Non-pigmented ciliary epithelial cell (primary cell): ENCODE data around the gene MRPL46.

Source experiments
- DNase-seq: peaks from one replicate; pipeline ENCODE4 v3.0.0-alpha.2; 2010; ENCODE audit warnings: low read depth

Gene MRPL46

DNA sequence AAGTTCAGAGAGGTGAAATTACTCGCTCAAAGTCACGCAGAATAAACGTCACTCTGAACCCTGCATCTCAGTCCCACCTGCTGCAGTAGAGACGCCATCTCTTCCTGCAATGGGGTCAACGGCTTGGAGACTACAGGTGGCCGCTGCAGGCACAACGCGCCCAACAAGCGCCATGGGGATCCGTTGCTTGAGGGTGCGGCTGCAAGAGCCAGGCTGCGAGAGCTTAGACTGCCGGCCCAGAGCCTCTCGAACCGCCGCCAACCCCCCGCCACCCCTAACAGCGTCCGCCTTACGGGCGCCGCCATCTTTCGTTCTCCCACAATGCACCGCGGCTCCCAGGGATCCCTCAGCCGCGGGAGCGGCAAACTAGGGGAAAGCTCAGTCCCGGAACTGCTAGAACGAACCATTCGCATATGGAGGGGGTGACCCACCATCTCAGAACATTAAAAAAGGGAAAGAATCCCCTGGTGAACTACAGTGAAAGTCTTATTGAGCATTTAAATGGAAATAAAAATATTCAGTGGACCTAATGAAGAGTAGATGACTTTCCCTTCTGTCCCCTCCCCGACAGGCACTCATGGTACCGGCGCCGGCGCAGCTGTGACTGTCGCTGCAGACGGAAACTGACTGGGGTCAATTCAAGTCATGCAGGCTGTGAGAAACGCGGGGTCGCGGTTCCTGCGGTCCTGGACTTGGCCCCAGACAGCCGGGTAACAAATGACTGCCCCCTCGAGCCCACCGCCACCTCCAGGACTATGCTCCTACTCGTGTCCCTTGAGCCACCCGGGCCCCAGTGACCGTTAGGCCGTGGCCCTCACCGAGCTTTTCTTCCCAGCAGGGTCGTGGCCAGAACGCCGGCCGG is at the start of gene MRPL46, which contains the start of gene MRPS11:
MRPL46 (minus strand) TSS at position 316 of the 862 bp plus-strand sequence; CDS start at position 305, 11 bp downstream.
MRPS11 (plus strand) TSS at position 636 of the 862 bp plus-strand sequence; CDS start at position 646, 10 bp downstream.
- no peak for DNase-seq

DNA sequence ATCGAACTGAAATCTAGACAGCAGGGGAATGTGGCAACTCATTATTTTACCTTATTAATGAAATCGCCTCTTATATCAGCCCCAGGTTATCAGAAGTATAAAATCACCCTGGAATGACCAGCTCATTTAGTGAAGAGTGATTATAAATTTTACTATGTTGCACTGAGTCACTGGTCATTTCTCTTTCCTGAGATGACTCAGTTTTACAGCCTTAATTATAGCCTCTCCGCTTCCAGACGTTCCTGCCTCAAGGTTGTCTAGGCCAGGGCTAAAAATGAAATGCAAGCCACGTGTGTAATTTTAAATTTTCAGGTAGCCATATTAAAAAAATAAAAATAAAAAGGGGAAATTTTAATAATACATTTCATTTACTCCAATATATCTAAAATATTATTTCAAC is 46.0 kb upstream of the MRPL46 start:
- no peak for DNase-seq

DNA sequence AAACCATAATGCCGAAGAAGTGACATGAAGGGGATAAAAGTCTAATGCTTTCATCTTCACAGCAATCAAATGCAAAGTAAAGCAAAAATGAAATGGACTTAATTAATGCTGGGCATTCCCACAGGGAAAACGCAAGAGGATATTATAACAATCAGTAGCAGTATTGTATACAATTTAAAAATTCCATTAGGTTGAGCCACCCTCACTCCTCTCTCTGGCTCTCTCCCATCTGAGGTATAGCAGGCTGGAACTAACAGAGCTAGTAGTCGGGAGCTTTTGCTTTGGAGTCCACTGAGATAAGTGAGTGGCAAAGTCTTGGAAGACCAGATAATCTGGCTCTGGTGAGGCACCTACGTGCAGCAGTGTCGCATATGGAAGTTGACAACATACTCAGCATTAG is 45.4 kb upstream of the MRPL46 start:
- no peak for DNase-seq

DNA sequence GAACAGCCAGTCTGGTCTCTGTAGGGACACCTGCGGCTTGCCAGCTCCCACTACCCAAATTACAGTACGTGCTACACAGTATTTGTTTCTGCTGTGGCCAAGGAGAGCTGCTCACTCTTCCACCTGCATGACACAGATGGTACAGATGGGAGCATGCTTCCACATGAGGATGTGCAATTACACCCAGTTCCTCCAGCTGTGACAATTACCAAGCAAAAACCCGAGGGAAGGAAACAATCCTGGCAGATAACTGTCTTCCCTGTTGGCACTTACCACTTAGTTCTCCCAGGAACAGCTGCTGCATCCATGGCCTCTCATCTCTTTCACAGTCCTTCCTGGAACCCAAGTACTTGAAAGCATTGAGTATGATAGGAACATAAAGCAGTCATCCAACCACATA is 44.9 kb upstream of the MRPL46 start:
- no peak for DNase-seq

DNA sequence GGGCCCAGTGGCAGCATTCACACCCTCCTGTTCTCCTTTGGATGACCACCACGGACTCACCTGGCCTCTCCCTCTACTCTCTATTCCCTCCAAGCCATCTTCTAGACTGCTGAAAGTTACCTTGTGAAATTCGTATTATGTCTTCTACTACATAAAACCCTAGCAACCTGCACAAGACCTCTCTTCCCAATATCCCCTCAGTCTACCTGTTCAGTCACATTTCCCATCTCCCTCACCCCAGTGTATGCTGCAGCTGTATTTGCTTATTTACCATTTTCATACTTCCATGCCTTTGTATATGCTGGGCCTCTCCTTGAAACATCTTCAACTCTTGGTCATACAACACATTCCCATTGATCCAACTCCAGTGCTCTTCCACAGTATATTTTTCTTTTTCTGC is 44.0 kb upstream of the MRPL46 start:
- no peak for DNase-seq

DNA sequence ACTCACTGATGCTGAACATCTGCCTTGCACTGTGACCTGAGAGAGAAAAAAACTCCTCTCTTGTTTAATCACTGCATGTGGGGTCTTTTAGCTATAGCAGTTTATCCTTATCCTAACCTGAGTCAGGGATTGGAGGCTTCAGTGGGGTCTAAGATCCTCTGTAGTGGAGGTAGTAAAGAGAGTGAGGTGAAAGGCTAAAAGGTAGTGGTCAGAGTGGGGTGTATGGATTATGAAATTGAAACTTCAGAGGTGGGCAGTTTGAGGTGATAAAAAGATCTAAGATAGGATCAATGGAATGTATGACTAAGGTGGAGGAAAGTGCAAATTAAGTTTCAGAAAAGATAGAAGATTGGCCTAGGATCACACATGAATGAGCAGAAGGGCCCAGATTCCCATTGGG is 42.8 kb upstream of the MRPL46 start:
- no peak for DNase-seq

DNA sequence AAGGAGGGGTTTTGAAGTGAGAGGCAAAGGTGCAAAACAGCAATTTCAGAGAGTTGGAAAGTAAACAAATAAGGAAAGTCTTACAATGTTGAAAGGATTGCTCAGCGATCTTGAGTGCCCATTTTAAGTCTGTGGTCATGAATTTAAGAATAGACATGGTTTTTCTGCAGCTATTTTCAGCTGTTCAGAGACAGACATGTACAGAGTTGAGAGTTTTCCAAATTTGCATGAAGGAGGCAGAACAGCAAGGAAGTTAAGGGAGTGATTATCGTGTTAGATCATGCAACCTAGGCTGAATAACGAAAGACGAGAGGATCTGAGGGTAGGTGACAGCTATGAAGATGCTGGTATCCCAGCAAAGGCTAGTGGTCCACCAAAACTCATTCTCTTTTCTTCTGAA is 42.1 kb upstream of the MRPL46 start:
- DNase-seq, result no peak

DNA sequence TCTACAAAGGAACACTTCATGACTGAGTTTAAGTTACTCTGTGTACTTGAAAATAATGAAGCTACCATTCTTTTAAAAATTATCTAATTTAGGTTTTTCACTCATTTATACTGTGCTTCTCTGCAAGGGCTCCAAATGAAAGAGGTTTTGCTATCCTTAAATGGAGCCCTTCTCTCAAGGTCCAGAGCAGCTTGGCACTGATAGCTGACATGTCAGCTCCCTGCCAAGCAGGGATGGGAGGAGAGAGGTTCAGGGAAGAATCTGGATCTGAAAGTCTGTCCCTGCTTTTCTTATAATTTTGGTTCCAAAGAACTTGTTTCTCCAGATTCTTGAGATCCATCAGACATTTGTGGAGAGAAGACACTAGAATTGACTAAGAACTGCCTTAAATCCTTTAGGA is 39.4 kb upstream of the MRPL46 start:
- no peak for DNase-seq

DNA sequence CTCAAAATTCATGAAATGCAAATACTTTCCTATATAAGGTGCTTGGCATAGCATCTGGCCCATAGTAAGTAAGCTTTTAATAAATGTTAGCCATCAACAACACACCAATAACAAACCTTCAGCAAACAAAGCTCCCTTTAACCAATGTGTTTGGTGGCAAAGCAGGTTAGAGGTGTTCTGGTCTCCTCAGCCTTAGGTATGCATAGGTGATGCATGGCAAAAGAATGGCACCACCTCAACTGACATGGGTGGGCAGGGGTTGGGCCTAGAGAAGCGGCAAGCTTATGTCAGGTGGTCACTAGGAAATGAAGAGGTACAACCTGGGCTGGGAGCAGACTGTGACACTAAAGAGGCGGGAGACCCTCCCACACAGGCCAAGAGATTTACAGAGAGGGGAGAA is 38.5 kb upstream of the MRPL46 start:
- no peak for DNase-seq

DNA sequence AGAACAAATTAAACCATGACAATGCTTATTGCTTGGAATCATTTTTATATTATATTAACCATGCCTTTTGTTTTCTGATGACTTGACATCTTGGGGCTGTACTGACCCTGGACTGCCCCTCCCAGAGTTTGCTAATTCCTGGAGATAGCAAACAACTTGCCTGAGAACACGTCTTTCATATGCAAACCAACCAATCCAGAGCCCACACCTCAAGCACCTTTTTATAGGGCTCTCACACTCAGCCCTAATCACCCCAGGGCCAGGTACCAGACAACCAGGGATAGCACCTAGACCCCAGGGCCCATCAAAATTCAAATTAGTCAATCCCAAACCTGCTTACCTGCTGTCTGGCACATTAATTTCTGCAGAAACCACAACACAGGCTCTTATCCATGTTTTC is 37.3 kb upstream of the MRPL46 start:
- DNase-seq, result no peak

DNA sequence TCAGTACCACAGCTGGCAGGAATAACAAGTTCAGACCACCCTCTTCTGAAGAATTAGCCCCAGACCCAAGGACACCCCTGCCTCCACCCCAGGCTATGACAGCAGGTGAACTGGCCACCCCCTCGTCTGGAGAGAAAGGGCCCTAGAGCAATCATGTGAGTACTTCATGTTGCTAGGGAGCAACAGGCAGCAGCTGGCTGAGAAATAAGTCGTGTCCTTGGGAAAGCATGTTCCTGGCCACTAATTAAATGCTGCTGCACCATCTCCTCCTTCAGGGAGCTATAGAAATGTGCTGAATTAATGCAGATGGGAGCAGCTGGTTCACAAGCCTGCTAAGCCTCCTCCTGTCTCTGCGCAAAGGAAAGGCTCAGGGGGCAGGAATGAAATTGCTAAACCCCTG is 31.8 kb upstream of the MRPL46 start:
- no peak for DNase-seq

DNA sequence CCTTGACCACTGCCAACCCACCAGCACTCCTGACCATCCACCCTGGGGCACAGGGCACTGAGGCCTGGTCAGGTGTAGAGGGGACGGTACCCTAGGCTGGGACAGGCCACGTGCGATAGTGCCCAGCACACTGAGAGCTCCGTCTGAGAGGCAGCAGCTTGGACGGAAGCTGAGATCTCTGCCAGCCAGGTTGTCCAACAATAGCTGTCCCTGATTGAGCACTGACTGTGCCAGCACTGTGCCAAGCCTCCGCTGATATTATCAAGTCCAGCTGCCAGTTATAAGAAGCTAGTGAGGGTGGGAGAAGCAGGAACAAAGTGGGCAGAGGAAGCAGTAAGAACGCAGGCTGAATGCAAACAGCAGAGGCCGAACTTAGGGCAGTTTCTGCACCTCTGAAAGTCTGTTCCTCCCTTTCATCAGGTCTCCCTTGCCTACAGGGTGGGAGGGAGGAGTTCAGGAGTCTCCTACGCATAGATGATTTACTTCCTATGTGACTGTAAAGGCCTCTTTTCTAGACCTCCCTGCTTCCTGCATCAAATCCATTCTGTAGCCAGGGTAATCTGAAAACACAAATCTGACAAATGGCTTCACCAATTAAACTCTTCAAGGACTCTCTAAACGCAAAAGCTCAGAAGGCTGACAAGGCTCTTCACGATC is 30.0 kb upstream of the MRPL46 start:
- DNase-seq, result no peak

DNA sequence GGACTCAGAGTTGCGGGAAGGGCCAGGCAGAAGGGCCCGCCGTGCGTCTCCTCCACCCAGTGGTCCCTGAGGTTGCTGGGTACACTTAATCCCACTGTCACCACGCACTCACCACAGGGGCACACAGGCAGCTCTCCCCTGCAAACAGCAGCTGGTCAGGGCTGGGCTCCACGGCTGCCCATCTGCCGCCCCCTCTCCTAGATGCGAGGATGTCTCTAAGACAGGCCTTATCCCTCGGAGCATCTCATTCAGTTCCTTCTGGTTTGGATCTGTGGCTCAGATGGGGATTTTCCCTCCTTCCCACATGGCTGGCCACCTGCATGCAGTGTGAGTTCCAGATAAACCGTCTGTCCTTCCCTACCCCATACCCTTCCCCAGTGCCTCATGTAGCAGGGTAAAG is 26.7 kb upstream of the MRPL46 start:
- no peak for DNase-seq

DNA sequence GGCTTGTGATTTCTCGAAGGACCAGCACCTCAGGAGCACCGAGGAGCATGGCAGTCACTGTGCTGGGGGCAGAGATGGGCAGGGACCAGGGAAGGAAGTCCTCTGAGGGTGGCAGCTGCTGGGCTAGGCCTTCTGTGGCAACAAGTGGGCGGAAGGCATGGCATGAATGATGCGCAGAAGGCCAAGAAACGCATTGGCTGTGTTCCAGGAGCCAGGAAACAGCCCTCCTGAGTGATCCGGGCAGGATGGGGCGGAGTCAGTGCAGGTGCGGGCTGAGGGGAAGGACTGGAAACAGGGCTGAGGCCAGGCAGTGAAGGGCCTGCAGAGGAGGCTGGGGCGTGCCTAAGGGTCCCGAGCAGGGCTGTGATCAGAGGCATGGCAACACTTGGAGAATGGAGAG is 24.0 kb upstream of the MRPL46 start:
- DNase-seq, result no peak

DNA sequence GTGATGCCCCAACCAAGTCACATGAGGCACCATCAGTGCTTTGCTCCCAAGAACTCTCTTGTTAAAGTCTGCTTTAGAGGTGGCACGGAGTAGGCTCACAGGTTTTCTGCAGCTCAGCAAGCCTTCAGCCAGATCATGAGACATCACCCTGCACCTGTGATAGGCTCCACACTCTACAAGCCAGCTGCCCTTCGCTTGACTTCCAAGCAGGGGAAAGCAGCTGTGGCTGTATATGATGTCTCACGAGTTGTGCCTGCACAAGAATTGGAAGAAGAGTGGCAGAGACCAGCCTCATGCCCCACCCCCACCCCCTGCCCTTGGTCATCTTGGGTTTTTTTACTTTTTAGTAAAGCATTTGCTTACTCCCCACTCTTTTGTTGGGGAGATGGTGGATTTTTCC is 22.8 kb upstream of the MRPL46 start:
- DNase-seq, result no peak

DNA sequence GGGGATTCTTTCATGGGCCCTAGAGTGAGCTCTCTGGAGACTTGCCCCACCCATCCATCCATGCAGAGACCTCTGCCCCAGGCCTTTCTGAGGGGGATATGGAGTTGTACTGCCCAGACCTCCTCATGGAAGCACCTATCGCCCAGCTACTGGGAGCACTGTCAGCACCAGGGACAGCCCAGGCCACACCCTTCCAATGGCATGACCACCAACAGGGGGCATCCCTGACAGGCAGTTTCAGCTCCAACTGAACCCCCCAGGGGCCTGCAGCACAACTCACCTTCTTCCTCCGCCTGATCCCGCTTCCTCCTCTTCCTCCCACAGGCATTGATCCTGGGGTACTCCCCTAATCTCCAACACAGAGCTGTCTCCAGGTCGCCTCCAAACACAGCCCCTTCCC is 22.1 kb upstream of the MRPL46 start:
- DNase-seq, result no peak

DNA sequence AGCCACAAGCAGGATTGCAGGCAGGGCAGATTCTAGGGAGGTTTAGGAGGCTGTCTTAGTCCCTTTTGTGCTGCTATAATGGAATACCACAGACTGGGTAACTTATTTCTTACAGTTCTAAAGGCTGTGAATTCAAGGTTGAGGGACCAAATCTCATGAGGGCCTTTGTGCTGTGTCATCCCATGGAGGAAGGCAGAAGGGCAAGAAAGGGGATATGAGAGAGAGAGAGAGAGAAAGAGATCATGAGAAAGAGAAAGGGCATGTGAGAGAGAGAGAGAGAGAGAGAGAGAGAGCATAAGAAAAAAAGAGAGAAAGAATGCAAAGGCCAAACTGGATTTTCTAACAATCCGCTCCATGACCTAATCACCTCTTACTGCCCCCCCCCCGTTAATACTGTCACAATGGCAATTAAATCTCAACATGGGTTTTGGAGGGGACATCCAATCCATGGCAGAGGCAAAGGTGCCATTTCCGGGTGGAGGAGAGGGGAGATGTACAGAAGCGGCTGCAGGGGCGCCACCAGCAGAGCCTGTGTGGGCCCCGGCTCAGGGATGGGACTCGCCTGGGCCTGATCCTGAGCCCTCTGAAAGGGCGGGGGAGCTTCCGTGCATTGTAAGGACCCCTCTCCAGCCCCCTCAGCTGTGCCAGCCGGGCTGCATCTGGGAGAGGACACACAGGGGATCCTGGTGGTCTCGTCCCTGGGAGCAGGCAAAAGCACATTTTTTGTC is 20.8 kb upstream of the MRPL46 start:
- no peak for DNase-seq

DNA sequence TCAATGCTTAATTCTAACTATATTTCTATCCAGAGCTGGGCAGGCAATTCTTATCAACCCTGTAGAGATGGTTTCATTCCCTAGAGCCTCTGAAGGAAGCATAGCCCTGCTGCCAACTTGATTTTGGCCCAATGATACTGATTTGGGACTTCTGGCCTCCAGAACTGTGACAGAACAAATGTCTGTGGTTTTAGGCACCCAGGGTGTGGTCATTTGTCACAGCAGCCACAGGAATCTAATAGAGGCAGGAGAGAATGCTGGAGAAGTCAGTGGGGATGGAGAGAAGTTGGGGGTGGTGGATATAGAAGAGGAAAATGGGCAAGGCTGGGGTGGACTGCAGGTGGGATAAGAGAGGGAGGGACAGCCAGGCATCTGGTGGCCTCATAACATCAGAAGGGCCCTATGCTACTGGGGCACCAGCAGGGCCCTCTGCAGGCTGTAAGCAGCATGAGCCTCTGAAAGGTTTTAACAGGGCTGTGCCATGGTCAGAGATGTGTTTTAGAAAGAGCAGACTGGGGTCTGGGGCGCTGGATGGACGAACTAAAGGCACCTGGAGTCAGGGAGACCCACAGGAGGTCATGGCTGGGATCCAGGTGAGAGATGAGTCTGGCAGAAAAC is 20.1 kb upstream of the MRPL46 start:
- DNase-seq, result no peak

DNA sequence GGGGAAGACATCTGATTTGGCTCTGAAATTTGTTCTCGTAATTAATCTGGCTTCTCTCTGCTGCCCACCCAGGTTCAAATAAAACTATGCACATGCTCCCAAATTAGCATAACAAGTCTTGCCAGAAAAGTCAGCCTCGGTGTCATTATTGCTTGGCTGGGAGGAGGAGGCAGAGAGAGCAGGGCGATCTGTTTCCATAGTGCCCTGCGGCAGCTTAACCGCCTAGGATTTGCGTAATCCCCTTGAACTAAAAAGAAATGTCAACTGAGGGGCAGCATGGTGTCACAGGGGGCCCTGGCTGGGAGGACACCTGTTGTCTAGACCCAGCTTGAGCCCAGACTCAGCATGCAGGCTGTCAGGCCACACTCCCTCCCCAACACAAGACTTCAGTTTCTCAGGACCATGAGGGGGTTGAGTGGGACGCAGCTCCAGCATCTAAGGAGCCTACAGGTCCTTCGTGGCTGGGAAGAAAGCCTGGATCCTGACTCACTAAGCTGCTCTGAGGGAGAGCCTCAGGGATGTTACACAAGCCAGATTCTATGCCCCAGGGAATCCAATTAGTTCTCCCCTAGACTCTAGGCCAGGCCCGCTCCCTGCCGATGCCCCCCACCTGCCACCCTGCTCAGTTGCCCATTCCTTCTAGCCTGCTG is 17.6 kb upstream of the MRPL46 start:
- DNase-seq, result no peak

DNA sequence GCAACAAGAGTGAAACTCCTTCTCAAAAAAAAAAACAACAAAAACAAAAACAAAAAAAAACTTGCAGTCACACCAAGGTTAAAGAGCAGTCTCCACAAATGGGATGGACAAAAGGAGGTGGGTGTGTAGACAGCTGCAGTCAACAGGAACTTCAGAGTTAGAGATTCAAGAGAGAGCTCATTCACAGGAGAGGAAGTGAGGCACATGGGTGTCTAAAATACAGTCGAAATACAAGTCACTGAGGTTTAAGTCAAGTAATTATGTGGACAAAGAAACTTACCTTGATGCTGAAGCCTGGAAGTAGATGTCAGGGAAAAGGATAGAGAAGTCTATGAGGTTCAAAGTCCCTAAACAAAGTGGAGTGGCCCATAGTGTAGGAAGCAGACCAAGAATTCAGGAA is 15.1 kb upstream of the MRPL46 start:
- no peak for DNase-seq

DNA sequence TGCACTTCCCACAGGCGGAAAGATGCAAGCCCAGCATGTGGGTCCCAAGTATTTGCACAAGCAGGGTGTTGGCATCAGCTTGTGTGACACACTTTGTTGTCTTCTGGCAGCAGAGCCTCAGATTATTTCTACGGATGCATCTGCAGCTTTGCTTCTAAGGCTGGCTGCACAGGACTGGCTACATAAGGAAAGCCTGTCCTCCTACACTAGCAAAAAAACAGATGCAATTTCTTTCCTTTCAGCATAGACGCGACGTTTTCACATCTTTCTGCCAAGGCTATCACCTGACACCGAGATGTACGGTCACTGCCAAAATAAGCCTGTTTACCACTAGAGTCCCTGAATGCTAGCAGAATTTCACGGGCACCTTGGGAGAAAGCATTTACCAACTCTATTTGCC is 13.8 kb upstream of the MRPL46 start:
- DNase-seq, result no peak

DNA sequence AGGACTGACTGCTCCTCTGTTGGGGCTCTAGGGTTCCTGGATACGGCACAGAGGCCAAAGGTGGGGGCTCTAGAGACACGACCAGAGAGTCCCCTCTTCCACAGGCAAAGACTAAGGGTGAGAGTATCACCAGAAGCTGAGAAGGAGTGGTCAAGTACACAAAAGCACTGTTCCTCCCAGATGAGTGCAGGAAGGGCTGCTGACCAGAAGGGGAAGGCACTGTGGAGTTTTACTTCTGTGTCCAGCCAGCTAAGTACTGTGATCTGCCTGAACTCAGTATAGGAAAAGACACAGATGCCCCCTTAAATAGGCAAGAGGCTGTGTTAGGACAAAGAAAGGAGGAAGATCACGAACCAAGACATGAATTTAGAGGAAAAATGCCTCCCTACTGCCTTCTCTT is 12.0 kb upstream of the MRPL46 start:
- no peak for DNase-seq
